ENCODE measurements around the gene RFX4. TPM values are rescaled to one million over a fixed set of nuclear protein-coding genes. Genes with fewer than 3 reads are reported as not detected.

Gene RFX4
- total and polyA plus RNA-seq, 2 donors (not counting 3 experiments of a cell fraction or from before 2014, with no cell fraction given), result not detected

DNA sequence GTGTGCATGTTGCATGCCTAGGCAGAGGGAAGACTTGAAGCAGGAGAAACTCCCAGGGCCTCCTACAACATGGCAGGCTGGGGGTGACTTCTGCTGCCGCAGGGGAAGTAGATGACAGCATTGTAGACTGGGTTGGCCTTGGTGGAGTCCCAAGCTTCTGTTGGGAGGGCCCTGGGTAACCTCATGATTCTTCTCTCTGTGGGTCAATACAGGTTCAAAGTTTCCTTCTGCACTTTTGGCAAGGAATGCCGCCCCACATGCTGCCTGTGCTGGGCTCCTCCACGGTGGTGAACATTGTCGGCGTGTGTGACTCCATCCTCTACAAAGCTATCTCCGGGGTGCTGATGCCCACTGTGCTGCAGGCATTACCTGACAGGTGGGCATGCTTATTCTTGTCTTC, 113.3 kb downstream of the RFX4 start:
- no peaks in the 10 kb centered on the region for H3K9me1 ChIP-seq (replicated peaks; ENCODE audit: control insufficient read depth, extremely low read depth, insufficient read depth, low read length)
- dilution Hi-C loops (cut with MboI; ENCODE audit: extremely low pct_ligation_motif_present, low sequenced_read_pairs), result no loop called here
- FAIRE-seq (no peak), DNase-seq (ENCODE audit: low read depth, low spot score) (no peak)
- ChIA-PET CTCF (no interaction called here), POLR2A (no interaction called here)
- H3K4me3 ChIP-seq (replicated peaks in 1 of 3; ENCODE audit: insufficient read depth in 1 of 3, low read depth in 1 of 3, low read length in 3 of 3), result no peak overlapping the region
- H3K4me2 ChIP-seq (ENCODE audit: insufficient read depth, low read length), result no peak overlapping the region
- H3K27me3 ChIP-seq (ENCODE audit: control insufficient read depth in 2 of 2, insufficient read depth in 2 of 2, low read length in 2 of 2), result peaks cover 3 to 7% of the 10 kb centered on the region in 2 experiments
- H3K79me2 ChIP-seq (ENCODE audit: control insufficient read depth, insufficient read depth, low read length), result no peaks in the 10 kb centered on the region
- H4K20me1 ChIP-seq (replicated peaks; ENCODE audit: control insufficient read depth, extremely low read depth, insufficient read depth, low read length), result no peaks in the 10 kb centered on the region
- no peak overlapping the region for H3K9ac ChIP-seq (replicated peaks; ENCODE audit: extremely low read depth, insufficient read depth, low read length)
- no peak overlapping the region for H3K27ac ChIP-seq (ENCODE audit: insufficient read depth, low read depth, low read length)
- H3K36me3 ChIP-seq (ENCODE audit: control insufficient read depth in 2 of 2, extremely low read depth in 1 of 2, insufficient read depth in 2 of 2, low read length in 2 of 2), result no peaks in the 10 kb centered on the region
- intact Hi-C loops (cut with micrococcal nuclease), result no loop called here
- TF ChIP-seq POLR2A (IDR thresholded peaks at IDR 0.05; ENCODE audit: low read depth, low read length) (no peak), EZH2 (IDR thresholded peaks at IDR 0.05; ENCODE audit: borderline replicate concordance, low read depth, low read length, severe bottlenecking) (no peak), MYC (IDR thresholded peaks at IDR 0.05; ENCODE audit: low read depth, low read length) (no peak), POLR2AphosphoS5 (IDR thresholded peaks at IDR 0.05; ENCODE audit: insufficient read depth, low read depth, low read length) (no peak), FOS (IDR thresholded peaks at IDR 0.05; ENCODE audit: borderline replicate concordance, insufficient read depth, low read length) (no peak), CTCF (IDR thresholded peaks at IDR 0.05; ENCODE audit: extremely low read depth in 1 of 2, insufficient read depth in 1 of 2, low read depth in 1 of 2, low read length in 2 of 2) (no peak), JUN (IDR thresholded peaks at IDR 0.05; ENCODE audit: borderline replicate concordance, insufficient read depth, insufficient read length, low read depth) (no peak), GATA2 (IDR thresholded peaks at IDR 0.05; ENCODE audit: insufficient read depth, insufficient read length, low read depth, low read length) (no peak)
- TF ChIP-seq, protein P1, sequence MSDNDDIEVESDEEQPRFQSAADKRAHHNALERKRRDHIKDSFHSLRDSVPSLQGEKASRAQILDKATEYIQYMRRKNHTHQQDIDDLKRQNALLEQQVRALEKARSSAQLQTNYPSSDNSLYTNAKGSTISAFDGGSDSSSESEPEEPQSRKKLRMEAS (IDR thresholded peaks at IDR 0.05; ENCODE audit: insufficient read depth, insufficient read length), result no peak
- BruUV-seq (replicated peaks), result no TSS peak
- H2AFZ ChIP-seq (ENCODE audit: low read depth, low read length), result no peak overlapping the region
- H3K9me3 ChIP-seq (replicated peaks; ENCODE audit: control insufficient read depth, insufficient read depth, low read length), result no peaks in the 10 kb centered on the region
- no peaks in the 10 kb centered on the region for H3K4me1 ChIP-seq (ENCODE audit: control insufficient read depth, extremely low read depth, insufficient read depth, low read length)

All from endothelial cell of umbilical vein (primary cell).